GM19035 (cell line): ENCODE measurements around the gene CCDC68.

Experiments used
- ATAC-seq: cut with Tn5 transposase; IDR thresholded peaks from one replicate; pipeline ENCODE4 v1.9.1; 2021; ENCODE audit not compliant: unreplicated experiment

The CCDC68 gene

DNA sequence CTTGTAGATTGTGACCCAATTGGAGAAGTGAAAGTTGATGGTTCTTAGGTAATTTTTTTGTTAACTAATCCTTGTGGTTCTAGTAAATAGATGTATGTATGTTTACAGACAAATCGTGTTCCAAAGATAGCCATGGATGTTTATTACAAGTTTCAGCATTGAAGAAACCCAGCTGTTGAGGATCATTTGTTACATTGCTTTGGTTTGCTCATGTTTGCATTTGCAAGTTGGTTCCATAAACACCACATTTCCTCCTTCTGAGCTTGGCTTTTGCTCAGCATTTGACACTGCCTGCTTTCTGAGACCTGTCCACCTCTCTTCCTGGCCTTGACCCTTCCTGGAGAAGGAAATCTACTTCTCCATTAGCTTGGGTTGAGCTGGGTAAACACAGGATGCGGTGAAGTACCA is 1.8 kb upstream of the CCDC68 start:
- ATAC-seq: no peak

- ATAC-seq: no peak
These were observed 936 bp upstream of the CCDC68 start for GRCh38 chr18:54960197-54960596.

GRCh38 chr18:54957996-54958395 is 1.3 kb downstream of the CCDC68 start:
- ATAC-seq: no peak

DNA sequence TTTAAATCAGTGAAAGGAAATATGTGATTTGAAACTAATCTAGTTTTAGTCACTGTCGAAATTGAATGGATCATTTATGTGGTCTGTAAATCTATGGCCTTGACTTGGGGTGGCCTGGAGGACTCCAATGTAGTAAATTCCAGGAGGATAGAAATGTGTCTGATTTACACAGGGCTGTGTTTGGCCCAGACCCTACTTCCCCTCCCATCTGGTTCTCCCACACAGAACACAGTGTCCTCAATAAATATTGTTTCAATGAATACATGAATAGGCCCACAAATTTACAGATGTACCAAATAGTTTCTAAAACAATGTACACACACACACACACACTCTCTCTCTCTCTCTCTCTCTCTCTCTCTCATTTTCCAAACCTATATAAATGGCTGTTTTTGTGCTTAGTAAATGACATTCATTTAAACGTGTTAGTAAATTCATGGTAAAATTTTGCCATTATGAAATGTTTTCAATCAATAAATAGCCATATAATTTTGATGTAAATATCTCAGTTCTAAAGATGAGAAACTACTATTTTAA is 1.9 kb downstream of the CCDC68 start:
- ATAC-seq: no peak

DNA sequence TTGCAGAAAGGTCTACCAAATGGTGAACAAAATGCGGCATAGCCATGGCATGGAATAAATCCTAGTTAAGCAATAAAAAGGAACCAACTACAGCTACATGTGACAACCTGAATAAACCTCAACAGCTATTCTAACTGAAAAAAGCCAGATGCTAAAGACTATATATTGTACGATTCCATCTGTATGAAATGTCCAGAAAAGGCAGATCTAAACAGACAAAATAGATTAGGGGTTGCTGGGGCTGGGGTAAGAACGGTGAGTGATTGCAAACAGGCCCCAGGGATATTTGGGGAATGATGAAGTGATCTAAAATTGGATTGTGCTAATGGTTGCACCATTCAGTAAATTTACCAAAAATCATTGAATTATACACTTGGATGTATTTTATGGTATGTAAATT is 2.8 kb downstream of the CCDC68 start:
- no peak for ATAC-seq

GRCh38 chr18:54952026-54952425 is 7.2 kb downstream of the CCDC68 start:
- no peak for ATAC-seq

GRCh38 chr18:54950221-54950620 is 9.0 kb downstream of the CCDC68 start:
- no peak for ATAC-seq

GRCh38 chr18:54949588-54949987 is 9.7 kb downstream of the CCDC68 start:
- no peak for ATAC-seq

DNA sequence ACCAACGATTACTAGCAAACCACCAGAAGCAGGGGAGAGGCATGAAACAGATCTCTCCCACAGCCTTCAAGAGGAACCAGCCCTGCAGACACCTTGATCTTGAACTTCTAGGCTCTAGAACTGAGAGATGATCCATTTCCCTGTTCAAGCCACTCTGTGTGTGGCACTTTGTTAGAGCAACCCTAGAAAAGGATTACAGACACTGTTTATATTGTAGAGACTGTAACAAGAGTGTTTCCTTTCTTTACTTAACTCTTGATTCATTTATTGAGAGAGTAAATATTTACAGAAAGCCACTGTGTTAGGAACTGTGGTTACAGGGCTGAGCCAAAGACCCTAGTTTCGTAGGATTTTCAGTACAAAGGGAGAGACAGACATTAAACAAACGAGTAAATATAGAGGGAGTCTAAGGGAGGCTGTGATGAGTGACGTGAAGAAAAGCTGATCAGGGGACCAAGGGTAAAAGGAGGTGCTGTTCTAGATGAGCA is 10.9 kb downstream of the CCDC68 start:
- no peak for ATAC-seq

DNA sequence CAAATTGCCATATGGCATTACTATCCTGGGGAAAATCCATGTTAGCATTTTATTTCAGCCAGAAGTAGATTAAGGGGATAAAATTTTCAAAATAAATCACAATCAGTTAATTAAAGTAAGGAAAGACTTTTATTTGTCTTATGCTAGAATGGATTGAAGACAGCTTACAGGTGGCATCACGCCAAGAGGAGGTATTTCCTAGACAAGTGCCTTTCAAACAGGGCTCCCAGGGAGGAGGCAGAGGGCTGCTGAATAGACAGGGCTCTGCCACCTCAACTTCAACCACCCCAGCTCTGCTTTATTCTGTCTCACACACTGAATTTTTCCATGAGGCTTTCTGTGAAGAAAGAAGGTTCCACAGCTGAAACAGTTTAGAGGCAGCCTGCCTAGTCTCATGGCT is 12.2 kb downstream of the CCDC68 start:
- ATAC-seq: no peak

DNA sequence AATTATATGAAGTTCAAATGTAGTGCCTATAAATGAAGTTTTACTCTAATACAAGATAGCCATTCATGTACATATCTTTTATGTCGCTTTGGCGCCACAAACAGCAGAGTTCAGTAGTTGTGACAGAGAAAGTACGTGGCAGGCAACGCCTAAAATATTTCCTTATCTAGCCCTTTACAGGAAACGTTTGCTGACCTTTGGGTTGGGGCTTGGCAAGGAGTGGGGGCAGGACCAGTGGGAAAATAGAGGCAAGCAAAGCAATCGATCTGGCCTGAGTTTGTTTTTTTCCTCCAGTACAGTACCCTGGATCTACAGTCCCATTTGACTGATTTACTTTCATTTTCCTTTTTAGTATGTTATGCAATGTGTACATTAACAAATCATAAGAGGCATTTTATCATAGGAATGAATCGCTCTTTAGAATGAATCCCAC is 13.1 kb downstream of the CCDC68 start:
- ATAC-seq: peak; percentile 79

DNA sequence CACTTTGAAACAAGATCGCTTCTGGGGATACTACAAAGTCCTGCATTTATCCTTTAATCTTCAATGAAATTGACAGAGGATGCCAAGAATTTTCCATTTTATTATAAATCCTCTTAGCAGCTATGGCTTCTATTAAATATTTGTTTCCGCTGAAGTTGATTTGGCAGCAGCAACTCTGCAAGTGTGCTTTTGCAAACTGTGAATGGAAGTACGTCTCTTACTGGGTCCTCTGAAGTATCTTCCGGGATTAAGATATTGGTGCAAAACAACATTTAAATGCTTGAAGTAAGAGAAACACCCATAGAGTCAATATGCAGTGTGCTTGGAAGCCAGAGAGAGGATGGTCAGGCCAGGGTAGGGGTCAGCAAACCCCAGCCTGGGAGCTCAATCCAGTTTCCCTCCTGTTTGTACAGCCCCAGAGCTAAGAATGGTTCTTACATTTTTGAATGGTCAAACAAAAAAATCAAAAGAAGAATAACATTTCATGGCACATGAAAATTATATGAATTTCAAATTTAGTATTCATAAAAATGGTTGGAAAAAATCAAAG is 13.6 kb downstream of the CCDC68 start:
- ATAC-seq: no peak

- ATAC-seq: no peak
These were observed 16.7 kb downstream of the CCDC68 start for GRCh38 chr18:54942569-54942968.

GRCh38 chr18:54942144-54942543 is 17.1 kb downstream of the CCDC68 start:
- no peak for ATAC-seq

GRCh38 chr18:54939361-54939917 is 19.8 kb downstream of the CCDC68 start:
- ATAC-seq: no peak

DNA sequence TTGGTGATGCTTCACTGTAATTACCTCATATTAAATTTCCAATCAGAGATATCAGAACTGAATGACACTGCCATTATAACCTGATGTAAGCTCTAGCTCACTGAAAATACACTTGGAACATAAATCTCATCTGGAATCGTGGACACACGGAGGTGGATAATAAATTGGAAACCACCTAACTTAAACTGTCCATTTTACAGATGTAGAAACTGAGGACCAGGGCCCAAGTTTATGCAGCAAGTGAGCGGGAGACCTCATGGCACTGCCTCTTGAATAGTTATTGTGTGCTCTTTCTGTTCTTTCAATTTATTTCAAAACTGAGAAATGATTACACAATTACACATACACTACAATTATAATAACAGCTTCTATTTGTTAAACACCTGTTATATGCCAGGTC is 20.8 kb downstream of the CCDC68 start:
- no peak for ATAC-seq

DNA sequence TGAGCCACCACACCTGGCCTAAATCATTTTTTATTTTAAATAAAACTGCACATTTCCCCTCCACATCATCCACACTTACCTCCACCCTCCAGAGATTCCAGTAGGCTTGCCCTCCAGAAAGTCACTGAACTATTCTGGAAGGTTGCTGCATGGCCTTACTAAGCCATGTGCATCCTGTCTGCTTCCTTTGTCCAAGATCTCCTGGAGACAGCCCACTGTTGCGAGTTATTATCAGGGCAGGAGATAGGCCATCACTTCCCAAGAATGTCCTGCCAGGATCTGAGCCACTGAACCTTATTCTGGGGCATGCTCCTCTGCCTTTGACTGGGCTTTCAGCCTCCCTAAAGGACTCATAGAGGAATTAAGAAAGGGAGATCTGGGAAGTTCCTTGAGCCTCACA is 26.8 kb downstream of the CCDC68 start:
- ATAC-seq: no peak

DNA sequence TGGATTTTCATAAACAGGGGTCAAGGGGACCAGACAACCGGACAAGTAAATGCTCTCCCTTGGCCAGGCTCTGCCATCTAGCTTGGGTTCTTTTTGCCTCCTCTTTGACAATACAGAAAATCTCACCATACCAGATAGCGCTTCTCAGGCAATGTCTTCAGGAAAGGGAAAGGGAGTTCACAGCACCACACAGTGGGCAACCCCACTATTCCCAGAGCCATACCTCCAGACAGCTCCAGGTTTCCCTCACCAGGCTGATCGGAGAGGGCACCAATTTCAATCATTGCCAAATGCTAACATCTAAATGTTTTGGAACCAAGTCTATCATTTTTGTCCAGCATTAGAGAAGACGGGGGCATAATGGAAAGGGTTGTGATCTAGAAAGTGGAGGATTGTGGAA is 28.1 kb downstream of the CCDC68 start:
- no peak for ATAC-seq

DNA sequence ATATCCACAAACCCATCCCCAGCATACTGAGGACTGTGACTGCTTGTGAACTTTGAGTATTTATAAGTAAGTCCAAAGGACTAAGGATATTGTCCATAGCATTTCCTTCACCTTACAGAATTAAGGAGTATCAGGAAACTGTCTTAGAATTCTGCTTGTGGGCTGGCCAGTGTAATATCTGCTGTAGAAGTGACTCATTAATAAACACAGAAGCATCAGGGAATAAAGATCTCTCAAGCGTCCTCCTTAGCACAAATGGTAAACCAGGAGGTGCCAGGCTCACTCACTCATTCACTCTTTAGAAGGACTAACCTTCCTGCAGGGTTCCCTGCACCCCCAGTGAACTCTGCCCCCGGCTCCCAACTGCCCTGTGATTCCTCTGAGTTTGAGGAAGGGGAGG is 31.0 kb downstream of the CCDC68 start:
- ATAC-seq: no peak

GRCh38 chr18:54926593-54927325 is 32.5 kb downstream of the CCDC68 start:
- ATAC-seq: no peak

DNA sequence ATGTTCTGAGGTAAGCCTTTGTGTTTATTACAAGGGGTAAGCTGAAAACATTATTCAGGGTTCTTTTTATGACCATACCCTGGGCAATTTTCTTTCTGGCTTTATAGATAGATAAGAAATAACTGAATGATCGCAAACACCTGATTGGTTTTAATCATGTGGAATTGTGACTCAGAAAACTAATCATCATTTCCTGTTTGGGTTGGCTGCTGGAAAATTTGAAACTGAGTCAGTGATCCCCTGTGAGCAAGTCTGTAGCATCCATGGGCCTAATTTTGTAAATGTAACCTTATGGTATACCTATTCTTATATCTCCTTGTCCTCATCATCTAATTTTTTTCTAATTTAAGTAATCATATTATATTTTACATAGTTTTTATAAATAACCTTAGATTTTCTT is 34.3 kb downstream of the CCDC68 start:
- ATAC-seq: no peak

DNA sequence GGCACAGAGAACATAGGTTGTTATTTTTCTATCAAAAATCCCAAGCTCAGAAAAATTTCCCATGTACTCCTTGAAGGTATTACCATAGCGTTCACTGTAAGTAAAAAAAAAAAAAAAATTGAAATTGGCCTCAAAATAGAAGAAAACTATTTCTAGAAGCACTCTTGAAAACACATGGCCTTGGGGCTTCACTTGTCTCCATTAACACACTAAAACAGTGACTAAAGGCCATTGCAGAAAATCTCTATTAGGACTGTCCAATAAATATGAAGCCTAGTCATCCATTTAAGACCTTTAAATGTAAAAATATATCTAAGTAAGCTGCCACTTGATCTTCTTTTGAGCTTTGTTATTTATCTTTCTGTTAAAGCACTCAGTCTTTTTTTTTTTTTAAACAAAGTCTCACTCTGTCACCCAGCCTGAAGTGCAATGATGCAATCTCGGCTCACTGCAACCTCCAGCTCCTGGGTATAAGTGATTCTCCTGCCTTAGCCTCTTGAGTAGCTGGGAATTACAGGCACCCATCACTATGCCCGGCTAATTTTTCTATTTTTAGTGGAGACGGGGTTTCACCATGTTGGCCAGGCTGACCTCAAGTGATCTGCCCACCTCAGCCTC is 35.8 kb downstream of the CCDC68 start:
- no peak for ATAC-seq
